Neural crest cell (in vitro differentiated cells): ENCODE measurements around the gene MTMR8. TPM values are rescaled to one million over a fixed set of nuclear protein-coding genes. Genes with fewer than 3 reads are reported as not detected.

Source experiments
- DNase-seq: peaks from one replicate; pipeline ENCODE4 v3.0.0; 2021; ENCODE audit warnings: low read depth, mixed read lengths, low spot score
- H3K27ac Mint-ChIP-seq: one replicate; pipeline ENCODE4 v1.8.0; 2021; ENCODE audit warnings: mild to moderate bottlenecking, mixed read lengths; ENCODE audit not compliant: unreplicated experiment
- H3K27me3 Mint-ChIP-seq: 2 replicates; pipeline ENCODE4 v1.8.0; 2021; ENCODE audit warnings: low read depth, mild to moderate bottlenecking, mixed read lengths
- H3K36me3 Mint-ChIP-seq: 2 replicates; pipeline ENCODE4 v1.8.0; 2021; ENCODE audit warnings: low read depth, mild to moderate bottlenecking, mixed read lengths
- H3K4me1 Mint-ChIP-seq: 2 replicates; pipeline ENCODE4 v1.8.0; 2021; ENCODE audit warnings: mixed read lengths
- H3K4me3 Mint-ChIP-seq: one replicate; pipeline ENCODE4 v1.8.0; 2021; ENCODE audit warnings: mild to moderate bottlenecking, mixed read lengths
- H3K9me3 Mint-ChIP-seq: 2 replicates; pipeline ENCODE4 v1.8.0; 2021; ENCODE audit warnings: mixed read lengths
- total RNA-seq: library from RNA; stranded (reverse); gene quantifications from 2 replicates; pipeline ENCODE4 v1.2.1, GENCODE V29; 2021
- TF ChIP-seq, protein P1 (sequence below): fragments of 200-600 bp; sonication (generic); conservative IDR thresholded peaks from 2 replicates; pipeline ENCODE4 v1.5.0; 2021; ENCODE audit warnings: antibody characterized with exemption, mild to moderate bottlenecking

MTMR8 gene
- total RNA-seq, 1 donor from 2014 or later, result 4.0 TPM

DNA sequence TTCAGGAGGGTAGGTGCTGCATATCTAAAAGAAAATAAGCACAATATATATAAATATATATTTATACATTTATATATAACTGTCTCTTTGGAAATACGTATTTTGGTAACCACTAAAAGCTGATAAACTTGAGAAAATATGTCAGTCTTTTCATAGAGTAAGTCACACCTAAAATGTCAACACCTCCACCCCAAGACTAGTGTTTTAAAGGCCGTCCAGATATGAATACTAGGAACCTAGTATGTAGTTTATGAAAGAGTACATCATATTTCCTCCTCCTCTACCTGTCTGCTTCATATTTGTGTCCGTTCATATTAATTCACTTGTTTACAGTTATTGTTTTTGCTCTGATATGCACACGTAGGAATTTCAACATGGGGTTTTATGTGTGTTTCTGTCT, 45.2 kb downstream of the MTMR8 start:
- DNase-seq, result no peak
- no peaks in the 10 kb centered on the region for H3K4me1 Mint-ChIP-seq
- H3K9me3 Mint-ChIP-seq, result peaks cover 3% of the 10 kb centered on the region
- H3K36me3 Mint-ChIP-seq, result peaks cover 7% of the 10 kb centered on the region
- no peaks in the 10 kb centered on the region for H3K27me3 Mint-ChIP-seq
- H3K27ac Mint-ChIP-seq, result no peak overlapping the region
- TF ChIP-seq, protein P1, sequence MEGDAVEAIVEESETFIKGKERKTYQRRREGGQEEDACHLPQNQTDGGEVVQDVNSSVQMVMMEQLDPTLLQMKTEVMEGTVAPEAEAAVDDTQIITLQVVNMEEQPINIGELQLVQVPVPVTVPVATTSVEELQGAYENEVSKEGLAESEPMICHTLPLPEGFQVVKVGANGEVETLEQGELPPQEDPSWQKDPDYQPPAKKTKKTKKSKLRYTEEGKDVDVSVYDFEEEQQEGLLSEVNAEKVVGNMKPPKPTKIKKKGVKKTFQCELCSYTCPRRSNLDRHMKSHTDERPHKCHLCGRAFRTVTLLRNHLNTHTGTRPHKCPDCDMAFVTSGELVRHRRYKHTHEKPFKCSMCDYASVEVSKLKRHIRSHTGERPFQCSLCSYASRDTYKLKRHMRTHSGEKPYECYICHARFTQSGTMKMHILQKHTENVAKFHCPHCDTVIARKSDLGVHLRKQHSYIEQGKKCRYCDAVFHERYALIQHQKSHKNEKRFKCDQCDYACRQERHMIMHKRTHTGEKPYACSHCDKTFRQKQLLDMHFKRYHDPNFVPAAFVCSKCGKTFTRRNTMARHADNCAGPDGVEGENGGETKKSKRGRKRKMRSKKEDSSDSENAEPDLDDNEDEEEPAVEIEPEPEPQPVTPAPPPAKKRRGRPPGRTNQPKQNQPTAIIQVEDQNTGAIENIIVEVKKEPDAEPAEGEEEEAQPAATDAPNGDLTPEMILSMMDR, result no peak
- no peak overlapping the region for H3K4me3 Mint-ChIP-seq

DNA sequence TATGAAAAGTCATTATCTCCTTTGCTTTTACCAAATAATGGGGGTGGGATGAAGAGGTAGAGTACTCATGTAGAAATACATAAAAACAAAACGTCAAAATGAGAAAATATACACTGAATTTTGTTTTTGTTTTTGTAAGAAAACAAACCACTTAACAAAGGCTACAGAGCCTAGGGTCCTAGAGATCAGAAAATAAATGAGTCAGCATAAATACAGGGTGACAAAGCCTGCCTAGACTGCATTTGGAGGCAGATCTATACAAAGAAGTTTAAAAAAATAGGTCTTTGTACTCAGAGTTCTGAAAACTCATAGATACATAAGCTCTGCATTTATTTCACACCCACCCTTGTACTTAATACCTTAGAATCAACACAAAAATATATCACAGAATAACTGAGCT, 52.4 kb downstream of the MTMR8 start:
- TF ChIP-seq, protein P1, result no peak
- Mint-ChIP-seq H3K27me3 (no peaks in the 10 kb centered on the region), H3K36me3 (no peaks in the 10 kb centered on the region), H3K9me3 (no peaks in the 10 kb centered on the region), H3K27ac (no peak overlapping the region), H3K4me1 (no peaks in the 10 kb centered on the region), H3K4me3 (no peak overlapping the region)
- no peak for DNase-seq

DNA sequence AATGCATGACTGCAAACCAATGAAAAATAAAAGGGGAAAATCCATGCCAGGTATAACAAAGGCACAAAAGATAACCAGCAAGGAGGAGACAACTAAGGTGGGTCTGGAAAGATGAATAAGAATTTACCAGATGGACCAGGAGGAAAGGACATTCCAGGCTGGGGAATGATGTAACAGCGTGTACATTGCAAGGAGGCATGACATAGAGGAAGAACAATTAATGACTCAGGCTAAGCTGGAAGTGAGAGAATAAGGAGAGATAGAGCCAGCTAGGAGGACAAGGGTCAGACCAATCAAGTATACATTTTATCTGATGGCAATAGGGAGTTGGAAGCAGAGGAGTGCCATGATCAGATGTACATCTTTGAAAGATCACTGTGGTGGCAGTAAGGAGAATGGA, 57.0 kb downstream of the MTMR8 start:
- no peaks in the 10 kb centered on the region for H3K36me3 Mint-ChIP-seq

DNA sequence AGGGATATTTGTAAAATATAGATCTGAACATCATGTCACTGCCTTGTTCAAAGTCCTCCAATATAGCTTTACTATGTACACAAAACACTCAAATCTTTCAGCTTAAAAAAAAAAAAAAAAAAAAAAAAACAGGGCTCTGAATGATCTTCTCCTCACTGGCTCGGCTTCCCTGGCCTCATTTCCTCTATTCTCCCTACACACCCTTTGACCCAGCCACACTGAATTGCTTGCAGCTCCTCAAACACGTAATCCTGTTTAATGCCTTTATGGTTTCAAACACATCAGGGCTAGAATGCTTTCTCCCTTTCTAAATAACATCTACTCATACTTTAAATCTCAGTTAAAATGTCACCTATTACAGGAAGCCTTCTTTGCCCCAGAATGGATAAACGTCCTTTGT, 60.8 kb downstream of the MTMR8 start:
- Mint-ChIP-seq H3K36me3 (no peaks in the 10 kb centered on the region), H3K9me3 (no peaks in the 10 kb centered on the region), H3K4me3 (no peak overlapping the region), H3K27ac (no peak overlapping the region), H3K4me1 (no peaks in the 10 kb centered on the region), H3K27me3 (no peaks in the 10 kb centered on the region)
- DNase-seq, result no peak
- TF ChIP-seq, protein P1, result no peak

More for the DNA sequence above, 57.0 kb downstream of the MTMR8 start:
- Mint-ChIP-seq H3K4me1 (no peaks in the 10 kb centered on the region), H3K4me3 (no peak overlapping the region), H3K27ac (no peak overlapping the region), H3K9me3 (no peaks in the 10 kb centered on the region), H3K27me3 (no peaks in the 10 kb centered on the region)
- TF ChIP-seq, protein P1, result no peak
- DNase-seq, result no peak

DNA sequence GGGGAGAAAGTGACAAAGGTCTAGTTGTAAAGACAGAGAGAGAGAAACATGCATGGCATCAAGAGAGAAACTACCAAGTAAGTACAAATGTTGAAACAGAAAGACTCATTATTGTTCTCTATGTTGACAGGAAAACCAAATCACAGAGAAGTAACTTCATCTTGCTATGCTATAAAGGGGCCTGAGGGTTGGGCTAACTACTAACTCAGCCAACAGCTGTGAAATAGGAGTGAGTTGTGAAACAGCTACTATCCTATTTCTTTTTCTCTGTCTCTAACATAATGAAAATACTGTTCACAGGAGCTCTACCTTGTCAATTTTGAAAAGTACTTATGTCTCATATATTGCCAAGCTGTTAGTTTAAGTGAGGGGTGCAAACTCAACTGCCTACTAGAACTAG, 65.0 kb downstream of the MTMR8 start:
- no peak for DNase-seq
- peaks cover 8% of the 10 kb centered on the region for H3K9me3 Mint-ChIP-seq
- TF ChIP-seq, protein P1, result no peak
- H3K4me1 Mint-ChIP-seq, result no peaks in the 10 kb centered on the region
- H3K27ac Mint-ChIP-seq, result no peak overlapping the region
- no peak overlapping the region for H3K4me3 Mint-ChIP-seq
- H3K27me3 Mint-ChIP-seq, result no peaks in the 10 kb centered on the region
- H3K36me3 Mint-ChIP-seq, result peaks cover 15% of the 10 kb centered on the region

DNA sequence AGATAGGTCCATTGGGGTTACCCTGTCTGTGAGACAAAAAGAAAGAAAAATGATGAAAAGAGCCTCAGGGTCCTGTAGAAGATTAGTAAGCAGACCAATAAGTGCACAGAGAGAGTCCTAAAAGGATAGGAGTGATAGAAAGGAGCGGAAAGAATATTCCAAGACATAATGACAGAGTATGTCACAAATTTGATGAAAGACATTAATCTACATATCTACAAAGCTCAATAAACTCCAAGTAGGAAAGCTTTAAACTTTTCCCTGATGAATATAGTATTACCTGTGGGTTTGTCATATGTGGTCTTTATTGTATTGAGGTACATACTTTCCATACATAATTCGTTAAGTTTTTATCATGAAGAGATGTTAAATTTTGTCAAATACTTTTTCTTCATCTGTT, 73.7 kb downstream of the MTMR8 start:
- H3K9me3 Mint-ChIP-seq, result peaks cover 15% of the 10 kb centered on the region
- TF ChIP-seq, protein P1, result no peak
- peaks cover 47% of the 10 kb centered on the region for H3K36me3 Mint-ChIP-seq
- no peak overlapping the region for H3K27ac Mint-ChIP-seq
- H3K4me1 Mint-ChIP-seq, result no peaks in the 10 kb centered on the region
- H3K27me3 Mint-ChIP-seq, result no peaks in the 10 kb centered on the region
- no peak for DNase-seq
- no peak overlapping the region for H3K4me3 Mint-ChIP-seq
